Sigmoid colon (tissue), 7 donors: ENCODE measurements around the gene PHGDH. TPM values are rescaled to one million over a fixed set of nuclear protein-coding genes. Genes with fewer than 3 reads are reported as not detected.
A peak's percentile ranks its signal among the peaks of the same experiment; 100 is the strongest.

Source experiments
- DNase-seq: peaks from one replicate; pipeline ENCODE4 v3.0.0-alpha.2; 2019
- H3K27ac ChIP-seq, 4 donors: fragments of 200-600 bp; sonication (generic); one replicate each; pipeline ENCODE4 v1.5.1; 2016 to 2019; ENCODE audit warnings: mild to moderate bottlenecking in 1 of 4
- H3K27me3 ChIP-seq, 3 donors: fragments of 200-600 bp; sonication (generic); one replicate each; pipeline ENCODE4 v1.5.1; 2019; ENCODE audit warnings: mild to moderate bottlenecking in 1 of 3
- H3K36me3 ChIP-seq, 4 donors: fragments of 200-600 bp; sonication (generic); one replicate each; pipeline ENCODE4 v1.5.1; 2016 to 2019
- H3K4me1 ChIP-seq, 4 donors: fragments of 200-600 bp; sonication (generic); one replicate each; pipeline ENCODE4 v1.5.1; 2017 to 2019
- H3K4me3 ChIP-seq, 4 donors: fragments of 200-600 bp; sonication (generic); one replicate each; pipeline ENCODE4 v1.5.1; 2017 to 2019; ENCODE audit warnings: mild to moderate bottlenecking in 2 of 4, moderate library complexity in 1 of 4
- H3K9me3 ChIP-seq, 4 donors: fragments of 200-600 bp in 3 of 4; sonication (generic) in 3 of 4; one replicate each; pipeline versions ENCODE4 v1.5.1 to v1.6.1; 2013 to 2019
- EP300 ChIP-seq, 4 donors: sonication (generic); formaldehyde crosslinking; IDR thresholded peaks; one replicate each; pipeline ENCODE4 v1.6.1; 2017; ENCODE audit warnings: antibody characterized with exemption in 4 of 4
- POLR2A ChIP-seq, 2 donors: fragments of 450-650 bp; IDR thresholded peaks; one replicate each; pipeline ENCODE4 v1.6.1; 2016; ENCODE audit warnings: antibody characterized with exemption in 2 of 2, mild to moderate bottlenecking in 2 of 2, moderate library complexity in 2 of 2
- POLR2AphosphoS5 ChIP-seq, 4 donors: sonication (generic); formaldehyde crosslinking; IDR thresholded peaks; one replicate each; pipeline ENCODE4 v1.6.1; 2017; ENCODE audit warnings: antibody characterized with exemption in 4 of 4
- WGBS, 2 donors: extraction: QIAGEN DNeasy Blood & Tissue Kit; methylation state at CpG; one replicate each; pipeline ENCODE4 v1.1.7; 2013; 5-methylcytosine and 5-hydroxymethylcytosine counted together
- intact Hi-C: fragments of 100-400 bp; cut with DNase I; formaldehyde crosslinking; loops from one replicate; pipeline ENCODE4 v1.15.1; 2023
- polyA plus RNA-seq, 3 donors: library from polyadenylated mRNA; stranded (reverse); fragments of 200-250 nt; gene quantifications; one replicate each; pipeline ENCODE4 v1.2.3, GENCODE V29; 2013
- total RNA-seq, 4 donors: library from RNA; depleted of rRNA; stranded (reverse); fragments of >200 nt; gene quantifications; one replicate each; pipeline ENCODE4 v1.1.0, GENCODE V29; 2016
- TF ChIP-seq, protein P1 (sequence below), 4 experiments: fragments of 450-650 bp in 3 of 4; fragments of 200-600 bp in 1 of 4; IDR thresholded peaks; one replicate each; pipeline ENCODE4 v1.5.1; 2016 to 2019; ENCODE audit warnings: antibody characterized with exemption in 4 of 4, mild to moderate bottlenecking in 3 of 4, moderate library complexity in 2 of 4
- donor health status: healthy with polysubstance abuse.
- donor health status: Bipolar disorder and iron deficiency.
- donor health status: healthy.

PHGDH gene
- total and polyA plus RNA-seq, 7 donors, result 3.9 to 37.7 (median 22.0) TPM

DNA sequence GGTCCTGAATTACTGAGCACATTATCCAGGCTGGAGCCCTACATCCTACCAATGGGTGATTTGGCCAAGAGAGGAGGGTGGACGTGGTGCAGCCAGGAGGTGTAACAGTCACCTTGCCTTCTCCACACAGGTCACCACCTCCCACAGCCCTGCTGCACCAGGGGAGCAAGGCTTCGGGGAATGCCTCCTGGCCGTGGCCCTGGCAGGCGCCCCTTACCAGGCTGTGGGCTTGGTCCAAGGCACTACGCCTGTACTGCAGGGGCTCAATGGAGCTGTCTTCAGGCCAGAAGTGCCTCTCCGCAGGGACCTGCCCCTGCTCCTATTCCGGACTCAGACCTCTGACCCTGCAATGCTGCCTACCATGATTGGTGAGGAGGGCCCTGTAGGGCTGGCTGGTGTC is 30.9 kb downstream of the PHGDH start:
- no peaks in the 10 kb centered on the region for H3K27me3 ChIP-seq
- WGBS, 2 donors, result 80 to 81% methylated on average over 7 of the region's 7 CpGs
- TF ChIP-seq, protein P1, sequence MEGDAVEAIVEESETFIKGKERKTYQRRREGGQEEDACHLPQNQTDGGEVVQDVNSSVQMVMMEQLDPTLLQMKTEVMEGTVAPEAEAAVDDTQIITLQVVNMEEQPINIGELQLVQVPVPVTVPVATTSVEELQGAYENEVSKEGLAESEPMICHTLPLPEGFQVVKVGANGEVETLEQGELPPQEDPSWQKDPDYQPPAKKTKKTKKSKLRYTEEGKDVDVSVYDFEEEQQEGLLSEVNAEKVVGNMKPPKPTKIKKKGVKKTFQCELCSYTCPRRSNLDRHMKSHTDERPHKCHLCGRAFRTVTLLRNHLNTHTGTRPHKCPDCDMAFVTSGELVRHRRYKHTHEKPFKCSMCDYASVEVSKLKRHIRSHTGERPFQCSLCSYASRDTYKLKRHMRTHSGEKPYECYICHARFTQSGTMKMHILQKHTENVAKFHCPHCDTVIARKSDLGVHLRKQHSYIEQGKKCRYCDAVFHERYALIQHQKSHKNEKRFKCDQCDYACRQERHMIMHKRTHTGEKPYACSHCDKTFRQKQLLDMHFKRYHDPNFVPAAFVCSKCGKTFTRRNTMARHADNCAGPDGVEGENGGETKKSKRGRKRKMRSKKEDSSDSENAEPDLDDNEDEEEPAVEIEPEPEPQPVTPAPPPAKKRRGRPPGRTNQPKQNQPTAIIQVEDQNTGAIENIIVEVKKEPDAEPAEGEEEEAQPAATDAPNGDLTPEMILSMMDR (IDR thresholded peaks at IDR 0.05), result no peak
- TF ChIP-seq EP300 (IDR thresholded peaks at IDR 0.05) (no peak), POLR2AphosphoS5 (IDR thresholded peaks at IDR 0.05) (no peak), POLR2A (IDR thresholded peaks at IDR 0.05) (no peak)
- H3K36me3 ChIP-seq, result no peaks in the 10 kb centered on the region
- H3K4me3 ChIP-seq, result no peak overlapping the region
- H3K27ac ChIP-seq, result peak overlapping the region in 3 of 4 donors; percentile 59 to 81 (median 65)
- intact Hi-C loops, result loop anchor here (5.0 to 10.0 kb wide), 2 partner anchors 55 to 202 kb away; no protein-coding TSS in a partner anchor
- peaks cover 0 to 30% (median 24%) of the 10 kb centered on the region in 4 donors for H3K4me1 ChIP-seq
- no peaks in the 10 kb centered on the region for H3K9me3 ChIP-seq
- no peak for DNase-seq

DNA sequence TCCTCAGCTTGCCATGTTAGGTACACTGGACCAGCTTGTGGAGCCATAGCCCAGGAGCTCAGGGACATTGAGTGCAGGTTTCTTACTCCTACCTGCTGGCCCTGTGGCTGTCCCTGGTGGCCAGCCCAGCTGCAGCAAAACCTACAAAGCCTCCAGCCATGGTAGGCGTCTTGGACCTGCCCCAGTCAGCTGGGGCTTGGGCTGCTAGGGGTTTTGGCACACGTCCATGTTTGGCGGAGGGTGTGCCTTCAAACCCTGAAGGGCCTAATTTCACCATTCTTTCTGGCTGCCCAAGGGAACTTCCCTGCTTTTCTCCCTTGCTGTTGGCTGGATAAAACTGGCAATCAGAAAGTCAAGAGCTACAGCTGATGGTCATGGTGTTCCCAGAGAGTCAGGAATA is 31.6 kb downstream of the PHGDH start:
- peaks cover 0 to 30% (median 24%) of the 10 kb centered on the region in 4 donors for H3K4me1 ChIP-seq
- intact Hi-C loops, result loop anchor here (5.0 to 10.0 kb wide), 2 partner anchors 54 to 201 kb away; no protein-coding TSS in a partner anchor

DNA sequence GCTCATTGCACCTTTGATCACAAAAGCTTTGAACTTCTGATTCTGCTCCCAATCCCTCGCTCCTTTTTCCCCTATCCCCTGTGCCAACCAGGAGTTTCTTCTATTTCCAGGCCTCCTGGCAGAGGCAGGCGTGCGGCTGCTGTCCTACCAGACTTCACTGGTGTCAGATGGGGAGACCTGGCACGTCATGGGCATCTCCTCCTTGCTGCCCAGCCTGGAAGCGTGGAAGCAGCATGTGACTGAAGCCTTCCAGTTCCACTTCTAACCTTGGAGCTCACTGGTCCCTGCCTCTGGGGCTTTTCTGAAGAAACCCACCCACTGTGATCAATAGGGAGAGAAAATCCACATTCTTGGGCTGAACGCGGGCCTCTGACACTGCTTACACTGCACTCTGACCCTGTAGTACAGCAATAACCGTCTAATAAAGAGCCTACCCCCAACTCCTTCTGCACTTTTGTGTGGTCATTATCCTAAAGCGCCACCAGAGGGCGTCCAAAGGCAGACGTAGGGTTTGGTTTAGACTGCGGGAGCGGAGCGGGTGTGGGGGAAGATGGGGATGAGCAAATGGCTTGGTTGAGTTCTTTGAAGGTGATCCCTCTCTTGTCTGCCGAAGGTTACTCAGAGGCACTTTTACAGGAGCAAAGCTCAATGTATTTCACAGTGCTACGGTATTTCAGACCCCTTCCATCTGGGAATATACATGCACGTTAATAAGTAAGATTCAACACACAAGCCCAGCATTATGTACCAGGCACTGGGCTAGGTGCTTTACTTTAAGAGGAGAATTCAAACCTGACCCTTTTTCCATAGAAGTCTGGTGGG is 32.3 kb downstream of the PHGDH start:
- 25 to 41% methylated on average over 17 of the region's 17 CpGs for WGBS, 2 donors
- intact Hi-C loops, result loop anchor here (2.0 to 10.0 kb wide), 3 partner anchors 53 to 201 kb away; no protein-coding TSS in a partner anchor
- H3K36me3 ChIP-seq, result no peaks in the 10 kb centered on the region
- H3K27ac ChIP-seq, result peak overlapping the region in 3 of 4 donors; percentile 23 to 38 (median 30)
- no peaks in the 10 kb centered on the region for H3K27me3 ChIP-seq
- DNase-seq, result peak; percentile 81
- H3K9me3 ChIP-seq, result no peaks in the 10 kb centered on the region
- no peak overlapping the region for H3K4me3 ChIP-seq
- no peak for TF ChIP-seq POLR2A (IDR thresholded peaks at IDR 0.05)
- TF ChIP-seq, protein P1 (IDR thresholded peaks at IDR 0.05), result peak; percentile 60 to 83 (median 70)
- peaks cover 0 to 30% (median 24%) of the 10 kb centered on the region in 4 donors for H3K4me1 ChIP-seq

More for the DNA sequence above, 31.6 kb downstream of the PHGDH start:
- WGBS, 2 donors, result 36 to 68% methylated on average over 3 of the region's 3 CpGs
- Histone ChIP-seq H3K9me3 (no peaks in the 10 kb centered on the region), H3K27me3 (no peaks in the 10 kb centered on the region), H3K4me3 (no peak overlapping the region), H3K27ac (peak overlapping the region in 3 of 4 donors; percentile 23 to 38 (median 30)), H3K36me3 (no peaks in the 10 kb centered on the region)
- TF ChIP-seq EP300 (IDR thresholded peaks at IDR 0.05), result no peak
- no peak for DNase-seq

DNA sequence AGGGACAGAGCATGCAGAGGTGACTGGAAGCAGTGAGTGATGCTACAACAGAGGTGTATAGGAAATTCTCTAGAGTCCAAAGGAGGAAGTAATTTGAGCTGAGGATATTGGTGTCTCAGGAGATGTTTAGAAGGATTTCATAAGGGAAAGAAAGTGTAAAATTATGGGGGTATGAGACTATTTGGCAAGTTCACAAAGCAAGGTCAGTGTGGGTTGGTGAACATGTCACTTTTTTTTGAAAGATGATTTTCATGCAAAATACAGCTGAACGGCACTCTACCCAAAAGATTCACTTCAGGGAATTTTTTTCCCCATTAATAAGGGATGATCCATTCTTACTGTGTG is 32.8 kb downstream of the PHGDH start:
- intact Hi-C loops, result loop anchor here (2.0 to 10.0 kb wide), 3 partner anchors 53 to 200 kb away; no protein-coding TSS in a partner anchor
- Histone ChIP-seq H3K27ac (no peak overlapping the region), H3K27me3 (no peaks in the 10 kb centered on the region), H3K36me3 (no peaks in the 10 kb centered on the region), H3K9me3 (no peaks in the 10 kb centered on the region), H3K4me3 (no peak overlapping the region), H3K4me1 (peaks cover 0 to 30% (median 24%) of the 10 kb centered on the region in 4 donors)
- TF ChIP-seq, protein P1 (IDR thresholded peaks at IDR 0.05), result no peak
- no peak for TF ChIP-seq EP300 (IDR thresholded peaks at IDR 0.05)
- TF ChIP-seq POLR2AphosphoS5 (IDR thresholded peaks at IDR 0.05), result no peak
- no peak for TF ChIP-seq POLR2A (IDR thresholded peaks at IDR 0.05)
- DNase-seq, result no peak
- WGBS, 2 donors, result 51 to 85% methylated on average over 1 of the region's 1 CpG

DNA sequence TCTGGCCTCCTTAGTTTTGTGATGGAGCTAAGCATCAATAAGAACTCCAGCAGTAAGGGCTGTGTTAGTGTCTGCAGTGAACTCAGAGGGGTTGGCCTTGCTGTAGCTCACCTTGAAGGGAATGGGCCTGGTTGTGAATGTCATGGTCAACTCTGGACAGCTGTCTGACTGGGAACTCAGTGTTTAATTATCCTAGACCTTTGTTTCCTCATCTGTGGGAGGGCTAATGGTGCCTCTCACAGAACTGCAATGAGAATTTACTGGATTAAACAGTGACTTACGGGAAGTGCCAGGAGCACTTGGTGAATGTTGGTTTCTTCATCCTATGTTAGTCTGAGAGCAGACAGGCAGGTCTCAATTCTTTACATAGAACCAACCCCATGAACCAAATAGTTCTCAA is 33.3 kb downstream of the PHGDH start:
- TF ChIP-seq POLR2A (IDR thresholded peaks at IDR 0.05) (no peak), POLR2AphosphoS5 (IDR thresholded peaks at IDR 0.05) (no peak), EP300 (IDR thresholded peaks at IDR 0.05) (no peak)
- TF ChIP-seq, protein P1 (IDR thresholded peaks at IDR 0.05), result no peak
- Histone ChIP-seq H3K27me3 (no peaks in the 10 kb centered on the region), H3K4me1 (peaks cover 0 to 30% (median 24%) of the 10 kb centered on the region in 4 donors), H3K9me3 (no peaks in the 10 kb centered on the region), H3K4me3 (no peak overlapping the region), H3K36me3 (no peaks in the 10 kb centered on the region), H3K27ac (no peak overlapping the region)
- intact Hi-C loops, result loop anchor here (2.0 to 10.0 kb wide), 2 partner anchors 64 to 200 kb away; no protein-coding TSS in a partner anchor
- DNase-seq, result no peak
- 72 to 85% methylated on average over 1 of the region's 1 CpG for WGBS, 2 donors
